GM12878 (cell line): ENCODE results near the gene PXT1.

Experiments used
- CEBPZ ChIP-seq: fragments of 150-350 bp; IDR thresholded peaks from 2 replicates; pipeline ENCODE4 v1.6.1; 2016; ENCODE audit warnings: low read depth, low read length
- CTCF ChIP-seq, 3 experiments: IDR thresholded peaks in 2 of 3; conservative IDR thresholded peaks in 1 of 3; 2 replicates each; pipeline ENCODE4 v1.5.1; 2011; ENCODE audit warnings: low read depth in 3 of 3, low read length in 3 of 3, mild to moderate bottlenecking in 3 of 3, control low read depth in 2 of 3, moderate library complexity in 2 of 3, inconsistent platforms in 1 of 3, mixed read lengths in 1 of 3; ENCODE audit not compliant: control insufficient read depth in 2 of 3, insufficient read depth in 1 of 3; ENCODE audit errors: extremely low read depth in 1 of 3
- EGR1 ChIP-seq, 2 experiments: IDR thresholded peaks; 1 replicate in 1 of 2; 2 replicates in 1 of 2; pipeline ENCODE4 v1.6.1; 2011 to 2012; ENCODE audit warnings: low read depth in 2 of 2, low read length in 2 of 2, borderline replicate concordance in 1 of 2, mild to moderate bottlenecking in 1 of 2, moderate library complexity in 1 of 2
- FOXK2 ChIP-seq: fragments of 450-650 bp; IDR thresholded peaks from 2 replicates; pipeline ENCODE4 v1.6.1; 2017; ENCODE audit warnings: mild to moderate bottlenecking, moderate library complexity
- GABPA ChIP-seq: IDR thresholded peaks from 2 replicates; pipeline ENCODE4 v1.6.1; 2014; ENCODE audit warnings: antibody characterized with exemption, low read depth, mild to moderate bottlenecking, inconsistent platforms
- KDM1A ChIP-seq: fragments of 200-600 bp; sonication (generic); IDR thresholded peaks from 2 replicates; pipeline ENCODE4 v1.6.1; 2016; ENCODE audit warnings: borderline replicate concordance
- PBX3 ChIP-seq: IDR thresholded peaks from 2 replicates; pipeline ENCODE4 v1.6.1; 2011; ENCODE audit warnings: mild to moderate bottlenecking, low read depth, low read length, moderate library complexity; ENCODE audit not compliant: insufficient replicate concordance
- POLR2AphosphoS5 ChIP-seq: IDR thresholded peaks from 2 replicates; pipeline ENCODE4 v1.6.1; 2011; ENCODE audit warnings: mild to moderate bottlenecking, low read length, inconsistent platforms
- PRDM15 ChIP-seq: fragments of 450-650 bp; formaldehyde crosslinking; IDR thresholded peaks from 2 replicates; pipeline ENCODE4 v1.4.0; 2020; ENCODE audit warnings: mild to moderate bottlenecking, moderate library complexity
- ZNF24 ChIP-seq: fragments of 450-650 bp; IDR thresholded peaks from 2 replicates; pipeline ENCODE4 v1.6.1; 2017; ENCODE audit warnings: antibody characterized with exemption, mild to moderate bottlenecking
- ZNF274 ChIP-seq: IDR thresholded peaks from one replicate; pipeline ENCODE4 v1.8.0; 2011; ENCODE audit not compliant: insufficient read length, insufficient read depth

- TF ChIP-seq PRDM15 = no peak
- no peak for TF ChIP-seq GABPA
- no peak for TF ChIP-seq FOXK2
- TF ChIP-seq ZNF24 = no peak
- TF ChIP-seq CTCF (IDR thresholded peaks at IDR 0.05 in 2 of 3, conservative IDR thresholded peaks at IDR 0.05 in 1 of 3; ENCODE audit: control insufficient read depth in 2 of 3, extremely low read depth in 1 of 3, insufficient read depth in 1 of 3, low read depth in 3 of 3, low read length in 3 of 3) = no peak
- TF ChIP-seq KDM1A = no peak
- no peak for TF ChIP-seq ZNF274
- no peak for TF ChIP-seq POLR2AphosphoS5
- TF ChIP-seq CEBPZ = no peak
- no peak for TF ChIP-seq PBX3
- TF ChIP-seq EGR1 (IDR thresholded peaks at IDR 0.05; ENCODE audit: borderline replicate concordance in 1 of 2, low read depth in 2 of 2, low read length in 2 of 2) = no peak
Measured at GRCh38 chr6:36444470-36444869, 1.8 kb upstream of the PXT1 start.
